Sigmoid colon (tissue), 7 donors: ENCODE data around the gene PRIMPOL. TPM values are rescaled to one million over a fixed set of nuclear protein-coding genes. Genes with fewer than 3 reads are reported as not detected.

Experiments used
- DNase-seq: peaks from one replicate; pipeline ENCODE4 v3.0.0-alpha.2; 2019
- H3K27ac ChIP-seq, 4 donors: fragments of 200-600 bp; sonication (generic); one replicate each; pipeline ENCODE4 v1.5.1; 2016 to 2019; ENCODE audit warnings: mild to moderate bottlenecking in 1 of 4
- H3K27me3 ChIP-seq, 3 donors: fragments of 200-600 bp; sonication (generic); one replicate each; pipeline ENCODE4 v1.5.1; 2019; ENCODE audit warnings: mild to moderate bottlenecking in 1 of 3
- H3K36me3 ChIP-seq, 4 donors: fragments of 200-600 bp; sonication (generic); one replicate each; pipeline ENCODE4 v1.5.1; 2016 to 2019
- H3K4me1 ChIP-seq, 4 donors: fragments of 200-600 bp; sonication (generic); one replicate each; pipeline ENCODE4 v1.5.1; 2017 to 2019
- H3K4me3 ChIP-seq, 4 donors: fragments of 200-600 bp; sonication (generic); one replicate each; pipeline ENCODE4 v1.5.1; 2017 to 2019; ENCODE audit warnings: mild to moderate bottlenecking in 2 of 4, moderate library complexity in 1 of 4
- H3K9me3 ChIP-seq, 4 donors: fragments of 200-600 bp in 3 of 4; sonication (generic) in 3 of 4; one replicate each; pipeline versions ENCODE4 v1.5.1 to v1.6.1; 2013 to 2019
- EP300 ChIP-seq, 4 donors: sonication (generic); formaldehyde crosslinking; IDR thresholded peaks; one replicate each; pipeline ENCODE4 v1.6.1; 2017; ENCODE audit warnings: antibody characterized with exemption in 4 of 4
- POLR2A ChIP-seq, 2 donors: fragments of 450-650 bp; IDR thresholded peaks; one replicate each; pipeline ENCODE4 v1.6.1; 2016; ENCODE audit warnings: antibody characterized with exemption in 2 of 2, mild to moderate bottlenecking in 2 of 2, moderate library complexity in 2 of 2
- POLR2AphosphoS5 ChIP-seq, 4 donors: sonication (generic); formaldehyde crosslinking; IDR thresholded peaks; one replicate each; pipeline ENCODE4 v1.6.1; 2017; ENCODE audit warnings: antibody characterized with exemption in 4 of 4
- WGBS, 2 donors: extraction: QIAGEN DNeasy Blood & Tissue Kit; methylation state at CpG; one replicate each; pipeline ENCODE4 v1.1.7; 2013; 5-methylcytosine and 5-hydroxymethylcytosine counted together
- intact Hi-C: fragments of 100-400 bp; cut with DNase I; formaldehyde crosslinking; loops from one replicate; pipeline ENCODE4 v1.15.1; 2023
- polyA plus RNA-seq, 3 donors: library from polyadenylated mRNA; stranded (reverse); fragments of 200-250 nt; gene quantifications; one replicate each; pipeline ENCODE4 v1.2.3, GENCODE V29; 2013
- total RNA-seq, 4 donors: library from RNA; depleted of rRNA; stranded (reverse); fragments of >200 nt; gene quantifications; one replicate each; pipeline ENCODE4 v1.1.0, GENCODE V29; 2016
- TF ChIP-seq, protein P1 (sequence below), 4 experiments: fragments of 450-650 bp in 3 of 4; fragments of 200-600 bp in 1 of 4; IDR thresholded peaks; one replicate each; pipeline ENCODE4 v1.5.1; 2016 to 2019; ENCODE audit warnings: antibody characterized with exemption in 4 of 4, mild to moderate bottlenecking in 3 of 4, moderate library complexity in 2 of 4
- donor health status: healthy with polysubstance abuse.
- donor health status: Bipolar disorder and iron deficiency.
- donor health status: healthy.

PRIMPOL gene
- total and polyA plus RNA-seq, 7 donors = 12.0 to 67.3 (median 30.5) TPM

DNA sequence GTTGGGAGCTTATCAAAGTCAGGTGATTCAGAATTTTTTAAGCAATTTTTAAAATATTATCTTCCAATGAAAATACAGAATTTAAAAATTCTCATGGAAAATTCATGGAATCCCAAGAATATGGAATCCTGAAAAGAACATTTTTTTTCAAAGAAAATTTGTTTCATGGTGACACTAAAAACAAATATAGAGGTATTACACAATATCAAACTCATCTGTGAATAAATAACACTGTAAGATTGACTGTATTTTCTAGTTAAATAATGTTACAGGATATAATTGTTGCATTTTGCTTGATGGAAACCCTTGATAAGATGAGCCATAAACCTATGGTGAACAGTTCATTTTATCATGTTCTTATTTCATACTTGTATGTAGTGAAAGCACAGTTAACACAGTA lies 11.4 kb downstream of the PRIMPOL start:
- Histone ChIP-seq H3K4me1 (no peaks in the 10 kb centered on the region), H3K9me3 (no peaks in the 10 kb centered on the region), H3K36me3 (peaks cover 7 to 33% (median 13%) of the 10 kb centered on the region in 4 donors), H3K4me3 (no peak overlapping the region), H3K27me3 (no peaks in the 10 kb centered on the region), H3K27ac (no peak overlapping the region)
- intact Hi-C loops = no loop called here
- TF ChIP-seq EP300 (IDR thresholded peaks at IDR 0.05) (no peak), POLR2A (IDR thresholded peaks at IDR 0.05) (no peak), POLR2AphosphoS5 (IDR thresholded peaks at IDR 0.05) (no peak)
- TF ChIP-seq, protein P1, sequence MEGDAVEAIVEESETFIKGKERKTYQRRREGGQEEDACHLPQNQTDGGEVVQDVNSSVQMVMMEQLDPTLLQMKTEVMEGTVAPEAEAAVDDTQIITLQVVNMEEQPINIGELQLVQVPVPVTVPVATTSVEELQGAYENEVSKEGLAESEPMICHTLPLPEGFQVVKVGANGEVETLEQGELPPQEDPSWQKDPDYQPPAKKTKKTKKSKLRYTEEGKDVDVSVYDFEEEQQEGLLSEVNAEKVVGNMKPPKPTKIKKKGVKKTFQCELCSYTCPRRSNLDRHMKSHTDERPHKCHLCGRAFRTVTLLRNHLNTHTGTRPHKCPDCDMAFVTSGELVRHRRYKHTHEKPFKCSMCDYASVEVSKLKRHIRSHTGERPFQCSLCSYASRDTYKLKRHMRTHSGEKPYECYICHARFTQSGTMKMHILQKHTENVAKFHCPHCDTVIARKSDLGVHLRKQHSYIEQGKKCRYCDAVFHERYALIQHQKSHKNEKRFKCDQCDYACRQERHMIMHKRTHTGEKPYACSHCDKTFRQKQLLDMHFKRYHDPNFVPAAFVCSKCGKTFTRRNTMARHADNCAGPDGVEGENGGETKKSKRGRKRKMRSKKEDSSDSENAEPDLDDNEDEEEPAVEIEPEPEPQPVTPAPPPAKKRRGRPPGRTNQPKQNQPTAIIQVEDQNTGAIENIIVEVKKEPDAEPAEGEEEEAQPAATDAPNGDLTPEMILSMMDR (IDR thresholded peaks at IDR 0.05) = no peak
- no peak for DNase-seq

DNA sequence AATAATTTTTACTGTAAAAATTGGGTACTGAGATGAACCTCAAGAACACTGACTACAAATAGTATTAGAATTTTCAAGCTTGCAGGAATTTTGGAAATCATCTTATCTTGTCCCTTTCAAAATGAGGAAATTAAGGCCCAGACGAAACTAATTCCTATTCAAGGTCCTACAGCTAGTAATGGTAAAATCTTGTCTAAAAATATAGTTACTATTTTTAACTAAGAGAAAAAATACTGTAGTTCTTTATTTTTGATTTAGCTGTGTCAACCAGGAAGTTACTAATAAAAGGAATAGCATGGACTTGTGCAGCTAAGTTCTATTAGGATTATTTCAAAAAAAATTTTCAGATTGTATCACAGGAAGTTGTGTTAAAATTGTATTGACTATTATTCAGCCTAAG lies 12.7 kb downstream of the PRIMPOL start:
- intact Hi-C loops = no loop called here
- TF ChIP-seq, protein P1 (IDR thresholded peaks at IDR 0.05) = no peak
- TF ChIP-seq POLR2AphosphoS5 (IDR thresholded peaks at IDR 0.05) (no peak), EP300 (IDR thresholded peaks at IDR 0.05) (no peak), POLR2A (IDR thresholded peaks at IDR 0.05) (no peak)
- no peaks in the 10 kb centered on the region for H3K4me1 ChIP-seq
- no peak overlapping the region for H3K27ac ChIP-seq
- no peaks in the 10 kb centered on the region for H3K27me3 ChIP-seq
- no peak overlapping the region for H3K4me3 ChIP-seq
- WGBS, 2 donors = 69 to 86% methylated on average over 1 of the region's 1 CpG
- no peaks in the 10 kb centered on the region for H3K9me3 ChIP-seq
- H3K36me3 ChIP-seq = peaks cover 12 to 44% (median 17%) of the 10 kb centered on the region in 4 donors
- DNase-seq = no peak

DNA sequence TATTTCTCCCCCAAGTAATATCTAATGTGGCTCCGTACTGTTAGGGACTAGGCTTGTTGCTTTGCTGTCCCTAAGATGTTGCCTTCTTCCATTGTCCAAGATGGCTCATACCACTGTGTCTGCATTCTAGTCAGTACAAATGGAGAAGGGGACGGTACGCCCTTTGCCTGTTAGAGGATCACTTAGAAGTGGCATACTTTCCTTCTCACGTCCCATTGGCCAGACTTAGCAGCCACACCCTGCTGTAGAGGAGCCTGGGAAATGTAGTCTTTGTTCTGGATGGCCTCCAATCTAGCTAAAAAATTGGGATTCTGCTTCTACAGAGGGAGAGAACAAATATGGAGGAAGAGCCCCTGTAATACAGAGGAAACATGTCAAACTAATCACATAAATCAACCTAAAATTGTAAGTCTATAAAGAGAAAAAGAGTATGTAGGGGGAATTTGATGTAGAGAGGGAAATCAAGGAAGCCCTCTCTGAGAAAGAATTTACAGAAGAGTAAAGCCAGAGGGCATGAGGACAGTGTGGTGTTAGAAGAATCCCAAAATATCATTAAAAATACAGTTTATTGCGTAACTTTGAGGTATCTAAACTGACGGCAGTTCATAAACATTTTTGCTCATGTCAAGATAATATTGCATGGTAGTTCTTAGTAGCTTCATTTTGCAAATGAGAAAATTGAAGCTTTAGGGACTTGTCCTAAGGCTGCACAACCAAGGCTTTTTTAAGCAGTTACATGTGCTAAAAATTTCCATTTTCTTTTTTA lies 15.1 kb downstream of the PRIMPOL start:
- intact Hi-C loops = no loop called here
- 74 to 75% methylated on average over 6 of the region's 6 CpGs for WGBS, 2 donors
- H3K36me3 ChIP-seq = peaks cover 13 to 64% (median 21%) of the 10 kb centered on the region in 4 donors

DNA sequence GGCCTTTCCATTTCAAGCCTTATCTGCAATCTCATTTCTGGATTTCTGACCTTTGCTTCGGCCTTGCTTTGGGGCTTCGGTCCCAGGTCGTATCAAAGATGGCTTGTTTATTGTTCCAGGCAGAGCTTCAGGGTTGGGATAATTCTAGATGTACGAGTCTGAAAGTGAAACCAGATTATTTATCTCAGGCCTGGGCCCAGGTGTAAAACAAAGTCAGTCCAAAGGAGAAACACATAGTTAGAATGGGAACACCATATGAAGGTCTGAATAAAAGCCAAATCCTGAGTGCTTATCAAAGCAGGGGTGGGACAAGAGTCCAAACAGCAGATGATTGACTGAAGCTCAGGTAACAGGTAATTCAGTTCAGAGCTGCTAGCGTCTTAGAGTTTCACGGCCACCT lies 17.1 kb downstream of the PRIMPOL start:
- no peak for DNase-seq
- WGBS, 2 donors = 25 to 59% methylated on average over 6 of the region's 6 CpGs
- Histone ChIP-seq H3K36me3 (peaks cover 0 to 64% (median 11%) of the 10 kb centered on the region in 4 donors), H3K9me3 (no peaks in the 10 kb centered on the region), H3K4me3 (no peak overlapping the region), H3K27ac (no peak overlapping the region), H3K4me1 (no peaks in the 10 kb centered on the region), H3K27me3 (no peaks in the 10 kb centered on the region)
- TF ChIP-seq POLR2A (IDR thresholded peaks at IDR 0.05) (no peak), POLR2AphosphoS5 (IDR thresholded peaks at IDR 0.05) (no peak), EP300 (IDR thresholded peaks at IDR 0.05) (no peak)
- TF ChIP-seq, protein P1 (IDR thresholded peaks at IDR 0.05) = no peak
- intact Hi-C loops = no loop called here

More for the DNA sequence above, 15.1 kb downstream of the PRIMPOL start:
- no peaks in the 10 kb centered on the region for H3K9me3 ChIP-seq
- H3K4me3 ChIP-seq = no peak overlapping the region
- no peaks in the 10 kb centered on the region for H3K4me1 ChIP-seq
- H3K27me3 ChIP-seq = no peaks in the 10 kb centered on the region
- DNase-seq = no peak
- TF ChIP-seq POLR2AphosphoS5 (IDR thresholded peaks at IDR 0.05) (no peak), POLR2A (IDR thresholded peaks at IDR 0.05) (no peak), EP300 (IDR thresholded peaks at IDR 0.05) (no peak)
- TF ChIP-seq, protein P1 (IDR thresholded peaks at IDR 0.05) = no peak
- no peak overlapping the region for H3K27ac ChIP-seq
